ENCODE results near the gene NPAS3.

NPAS3 gene

DNA sequence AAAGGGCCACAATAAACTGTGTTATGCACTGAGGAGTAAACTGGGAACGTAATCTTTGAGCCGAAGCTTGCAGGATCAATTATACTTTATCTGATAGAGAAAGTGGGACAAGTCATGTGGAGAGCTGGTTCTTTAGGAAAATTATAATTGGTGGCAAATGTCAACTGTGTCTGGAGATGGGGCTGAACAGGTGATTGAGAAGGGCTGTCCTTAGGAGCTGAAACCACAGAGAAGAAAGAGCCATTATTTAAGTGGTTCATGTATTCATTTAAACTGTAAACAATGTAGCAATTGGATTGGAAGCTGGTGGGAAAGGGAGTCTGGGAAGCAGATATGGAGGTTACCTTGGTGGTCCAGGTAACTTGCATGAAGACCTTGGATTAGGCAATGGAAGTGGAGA lies 193.1 kb downstream of the NPAS3 start:
- Histone ChIP-seq H2AFZ (ENCODE audit: low read length) (no peak overlapping the region), H3K27me3 (ENCODE audit: insufficient read depth, low read length, poor library complexity, severe bottlenecking) (no peaks in the 10 kb centered on the region), H3K79me2 (ENCODE audit: insufficient read depth, low read length) (no peaks in the 10 kb centered on the region), H3K4me1 (ENCODE audit: insufficient read depth, low read length, poor library complexity, severe bottlenecking) (no peaks in the 10 kb centered on the region), H3K9ac (ENCODE audit: low read depth, low read length, poor library complexity, severe bottlenecking) (no peak overlapping the region), H4K20me1 (ENCODE audit: insufficient read depth, low read length, poor library complexity, severe bottlenecking) (no peaks in the 10 kb centered on the region), H3K36me3 (ENCODE audit: insufficient read depth, low read length) (no peaks in the 10 kb centered on the region), H3F3A (ENCODE audit: low read depth) (no peaks in the 10 kb centered on the region), H3K4me2 (ENCODE audit: low read depth, low read length, poor library complexity, severe bottlenecking) (no peak overlapping the region), H3K4me3 (ENCODE audit: low read length, poor library complexity, severe bottlenecking) (no peak overlapping the region), H3K9me2 (replicated peaks; ENCODE audit: low read depth, low read length) (no peaks in the 10 kb centered on the region), H3K9me3 (ENCODE audit: insufficient read depth, low read depth, low read length) (no peaks in the 10 kb centered on the region)
- TF ChIP-seq, protein P1, sequence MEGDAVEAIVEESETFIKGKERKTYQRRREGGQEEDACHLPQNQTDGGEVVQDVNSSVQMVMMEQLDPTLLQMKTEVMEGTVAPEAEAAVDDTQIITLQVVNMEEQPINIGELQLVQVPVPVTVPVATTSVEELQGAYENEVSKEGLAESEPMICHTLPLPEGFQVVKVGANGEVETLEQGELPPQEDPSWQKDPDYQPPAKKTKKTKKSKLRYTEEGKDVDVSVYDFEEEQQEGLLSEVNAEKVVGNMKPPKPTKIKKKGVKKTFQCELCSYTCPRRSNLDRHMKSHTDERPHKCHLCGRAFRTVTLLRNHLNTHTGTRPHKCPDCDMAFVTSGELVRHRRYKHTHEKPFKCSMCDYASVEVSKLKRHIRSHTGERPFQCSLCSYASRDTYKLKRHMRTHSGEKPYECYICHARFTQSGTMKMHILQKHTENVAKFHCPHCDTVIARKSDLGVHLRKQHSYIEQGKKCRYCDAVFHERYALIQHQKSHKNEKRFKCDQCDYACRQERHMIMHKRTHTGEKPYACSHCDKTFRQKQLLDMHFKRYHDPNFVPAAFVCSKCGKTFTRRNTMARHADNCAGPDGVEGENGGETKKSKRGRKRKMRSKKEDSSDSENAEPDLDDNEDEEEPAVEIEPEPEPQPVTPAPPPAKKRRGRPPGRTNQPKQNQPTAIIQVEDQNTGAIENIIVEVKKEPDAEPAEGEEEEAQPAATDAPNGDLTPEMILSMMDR (conservative IDR thresholded peaks at IDR 0.05; ENCODE audit: low read length): no peak
- TF ChIP-seq EZH2phosphoT487 (IDR thresholded peaks at IDR 0.05; ENCODE audit: borderline replicate concordance): no peak

DNA sequence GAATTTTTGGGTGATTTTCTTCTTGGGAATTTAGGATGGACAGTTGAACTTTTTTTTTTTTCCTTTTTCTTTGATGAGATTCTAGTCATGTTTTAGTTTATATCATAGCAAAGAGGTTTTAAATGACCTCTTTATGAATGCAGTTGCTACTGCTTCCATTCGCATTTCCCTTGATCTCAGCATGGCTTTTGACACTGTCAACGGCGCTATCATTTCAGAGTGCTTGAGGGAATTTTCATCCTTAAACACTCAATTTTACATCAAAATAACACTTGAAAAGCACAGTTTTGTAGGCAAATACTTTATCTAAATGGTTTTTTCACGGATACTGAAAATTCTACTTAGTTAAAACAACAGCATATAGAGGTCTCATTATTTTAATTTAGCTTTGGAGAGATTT lies 195.5 kb downstream of the NPAS3 start:
- no peaks in the 10 kb centered on the region for H3K79me2 ChIP-seq (ENCODE audit: insufficient read depth, low read length)
- no peak for TF ChIP-seq EZH2phosphoT487 (IDR thresholded peaks at IDR 0.05; ENCODE audit: borderline replicate concordance)
- TF ChIP-seq, protein P1 (conservative IDR thresholded peaks at IDR 0.05; ENCODE audit: low read length): no peak

DNA sequence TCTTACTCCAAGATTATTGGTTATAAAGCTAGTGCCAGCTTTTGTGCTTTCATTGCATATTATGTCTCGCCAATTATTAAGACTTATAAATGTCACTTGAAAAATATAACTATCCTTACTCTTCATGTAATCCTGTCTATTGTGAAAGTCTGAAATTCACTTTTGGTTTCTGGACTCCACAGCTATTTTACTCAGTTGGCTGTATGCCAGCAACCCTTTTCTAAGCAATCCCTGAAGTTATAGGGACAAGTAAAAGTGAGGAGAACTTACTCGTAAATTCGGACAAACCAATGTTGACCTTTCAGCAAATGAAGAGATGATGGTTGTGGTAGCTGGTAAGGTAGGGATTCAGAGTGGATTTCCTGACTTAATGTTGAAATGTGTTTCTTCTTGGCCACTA lies 196.3 kb downstream of the NPAS3 start:
- TF ChIP-seq, protein P1 (conservative IDR thresholded peaks at IDR 0.05; ENCODE audit: low read length): no peak
- no peak for TF ChIP-seq EZH2phosphoT487 (IDR thresholded peaks at IDR 0.05; ENCODE audit: borderline replicate concordance)
- no peak overlapping the region for H2AFZ ChIP-seq (ENCODE audit: low read length)
- no peaks in the 10 kb centered on the region for H4K20me1 ChIP-seq (ENCODE audit: insufficient read depth, low read length, poor library complexity, severe bottlenecking)
- H3K4me3 ChIP-seq (ENCODE audit: low read length, poor library complexity, severe bottlenecking): no peak overlapping the region
- H3K4me1 ChIP-seq (ENCODE audit: insufficient read depth, low read length, poor library complexity, severe bottlenecking): no peaks in the 10 kb centered on the region
- no peaks in the 10 kb centered on the region for H3K36me3 ChIP-seq (ENCODE audit: insufficient read depth, low read length)
- H3K9me2 ChIP-seq (replicated peaks; ENCODE audit: low read depth, low read length): no peaks in the 10 kb centered on the region
- H3F3A ChIP-seq (ENCODE audit: low read depth): no peaks in the 10 kb centered on the region
- no peaks in the 10 kb centered on the region for H3K9me3 ChIP-seq (ENCODE audit: insufficient read depth, low read depth, low read length)
- no peak overlapping the region for H3K4me2 ChIP-seq (ENCODE audit: low read depth, low read length, poor library complexity, severe bottlenecking)
- H3K9ac ChIP-seq (ENCODE audit: low read depth, low read length, poor library complexity, severe bottlenecking): no peak overlapping the region
- H3K79me2 ChIP-seq (ENCODE audit: insufficient read depth, low read length): no peaks in the 10 kb centered on the region
- no peaks in the 10 kb centered on the region for H3K27me3 ChIP-seq (ENCODE audit: insufficient read depth, low read length, poor library complexity, severe bottlenecking)

More for the DNA sequence above, 195.5 kb downstream of the NPAS3 start:
- Histone ChIP-seq H2AFZ (ENCODE audit: low read length) (no peak overlapping the region), H3K9me2 (replicated peaks; ENCODE audit: low read depth, low read length) (no peaks in the 10 kb centered on the region), H3K4me2 (ENCODE audit: low read depth, low read length, poor library complexity, severe bottlenecking) (no peak overlapping the region), H3K4me3 (ENCODE audit: low read length, poor library complexity, severe bottlenecking) (no peak overlapping the region), H3K9ac (ENCODE audit: low read depth, low read length, poor library complexity, severe bottlenecking) (no peak overlapping the region), H3K4me1 (ENCODE audit: insufficient read depth, low read length, poor library complexity, severe bottlenecking) (no peaks in the 10 kb centered on the region), H3K36me3 (ENCODE audit: insufficient read depth, low read length) (no peaks in the 10 kb centered on the region), H3K9me3 (ENCODE audit: insufficient read depth, low read depth, low read length) (no peaks in the 10 kb centered on the region), H3F3A (ENCODE audit: low read depth) (no peaks in the 10 kb centered on the region), H4K20me1 (ENCODE audit: insufficient read depth, low read length, poor library complexity, severe bottlenecking) (no peaks in the 10 kb centered on the region), H3K27me3 (ENCODE audit: insufficient read depth, low read length, poor library complexity, severe bottlenecking) (no peaks in the 10 kb centered on the region)

All from Loucy (cell line).